Stimulated activated CD8-positive, alpha-beta memory T cell treated with anti-CD3 and anti-CD28 coated beads, Interleukin-12 subunit alpha, Interleukin-12 subunit beta, amount 100 ng/mL, for 24 hours (primary cell): ENCODE results near the gene CSMD2.
"Not testable (repeated sequence)": the region's sequence is repeated elsewhere in the genome, so short reads cannot be mapped to it uniquely, and the experiment has no call there.

Source experiments
- DNase-seq: peaks from one replicate; pipeline ENCODE4 v3.0.0-alpha.2; 2020; ENCODE audit errors: extremely low read depth

Gene CSMD2

GRCh38 chr1:34164771-34165391 is at the start of gene CSMD2:
Gene CSMD2, minus strand, starts transcription at chr1:34165230. Its CDS starts 133 bp downstream, at chr1:34165097.
- DNase-seq: no peak

DNA sequence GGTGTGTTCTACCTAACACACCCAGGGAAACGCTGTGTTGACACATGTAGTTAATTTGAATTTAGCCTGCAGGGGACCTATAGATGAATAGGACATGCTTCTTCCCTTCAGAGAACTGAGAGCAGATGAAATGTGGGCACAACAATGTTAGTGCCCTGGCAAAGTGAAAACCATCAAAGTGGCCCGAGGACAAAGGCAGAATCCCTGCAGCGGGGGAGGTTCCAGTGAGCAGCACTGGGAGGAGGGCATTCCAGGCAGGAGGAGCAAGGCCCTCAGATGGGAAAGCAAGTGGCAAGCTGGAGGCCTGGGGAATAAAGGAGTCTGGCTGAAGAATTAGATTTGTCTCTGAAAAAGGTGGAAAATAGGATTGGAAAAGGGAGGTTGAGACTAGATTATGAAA is 48.9 kb upstream of the CSMD2 start:
- DNase-seq: no peak

DNA sequence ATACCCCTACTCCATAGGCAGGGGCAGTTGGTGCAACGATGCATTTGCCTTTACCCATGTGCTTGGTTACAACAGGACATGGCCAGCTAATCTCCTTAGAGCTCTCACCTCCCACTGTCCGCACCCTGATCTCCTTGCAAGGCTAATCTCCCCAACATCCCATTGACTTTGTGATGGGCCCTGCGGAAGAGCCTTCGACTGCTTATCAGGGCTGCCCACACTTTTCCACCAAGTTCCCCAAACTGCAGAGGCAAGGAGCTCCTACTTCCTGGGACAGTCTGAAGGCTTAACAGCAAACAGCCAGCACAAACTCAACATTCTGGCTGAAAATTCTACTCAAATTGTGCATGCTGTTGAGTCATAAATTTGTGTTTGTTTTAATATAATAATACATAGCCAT is 47.6 kb upstream of the CSMD2 start:
- DNase-seq: no peak

- no peak for DNase-seq
Measured at GRCh38 chr1:34199927-34200326, 34.9 kb upstream of the CSMD2 start.

GRCh38 chr1:34192621-34193020 is 27.6 kb upstream of the CSMD2 start:
- no peak for DNase-seq

- no peak for DNase-seq
Measured at GRCh38 chr1:34190692-34191091, 25.7 kb upstream of the CSMD2 start.

GRCh38 chr1:34188985-34189384 is 24.0 kb upstream of the CSMD2 start:
- DNase-seq: no peak

DNA sequence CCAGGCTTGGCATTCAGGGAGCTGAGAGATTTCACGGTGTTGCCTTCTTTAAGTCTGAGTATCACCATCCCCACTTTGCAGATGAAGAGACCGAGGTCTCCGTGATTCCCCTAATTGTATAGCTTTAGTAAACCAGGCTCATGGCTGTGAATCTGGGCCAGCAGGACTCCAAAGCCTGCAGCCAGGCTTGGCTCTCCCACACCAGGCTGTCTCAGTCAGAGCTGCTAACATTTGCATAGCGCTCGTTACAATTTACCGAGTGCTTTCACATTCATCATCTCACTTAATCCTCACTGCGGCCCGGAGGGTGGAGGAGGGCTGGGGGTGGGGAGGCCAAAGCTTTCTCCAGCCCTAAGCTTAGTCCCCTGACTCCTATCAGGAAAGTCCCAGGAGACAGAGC is 23.4 kb upstream of the CSMD2 start:
- no peak for DNase-seq

- DNase-seq: no peak
Measured at GRCh38 chr1:34186741-34187494, 21.9 kb upstream of the CSMD2 start.

DNA sequence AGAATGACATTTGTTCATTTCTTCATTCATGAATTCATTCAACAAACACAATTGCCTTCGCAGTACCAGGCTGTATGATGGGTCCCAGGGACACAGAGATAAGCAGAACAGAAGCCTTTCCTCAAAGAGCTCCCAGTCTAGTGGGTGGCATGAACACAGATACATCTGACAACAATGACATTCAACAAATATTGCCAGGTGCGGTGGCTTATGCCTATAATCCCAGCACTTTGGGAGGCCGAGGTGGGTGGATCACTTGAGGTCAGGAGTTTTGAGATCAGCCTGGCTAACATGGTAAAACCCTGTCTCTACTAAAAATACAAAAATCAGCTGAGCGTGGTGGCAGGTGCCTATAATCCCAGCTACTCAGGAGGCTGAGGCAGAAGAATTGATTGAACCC is 18.4 kb upstream of the CSMD2 start:
- DNase-seq: not testable (repeated sequence)

GRCh38 chr1:34178072-34178471 is 13.0 kb upstream of the CSMD2 start:
- no peak for DNase-seq

DNA sequence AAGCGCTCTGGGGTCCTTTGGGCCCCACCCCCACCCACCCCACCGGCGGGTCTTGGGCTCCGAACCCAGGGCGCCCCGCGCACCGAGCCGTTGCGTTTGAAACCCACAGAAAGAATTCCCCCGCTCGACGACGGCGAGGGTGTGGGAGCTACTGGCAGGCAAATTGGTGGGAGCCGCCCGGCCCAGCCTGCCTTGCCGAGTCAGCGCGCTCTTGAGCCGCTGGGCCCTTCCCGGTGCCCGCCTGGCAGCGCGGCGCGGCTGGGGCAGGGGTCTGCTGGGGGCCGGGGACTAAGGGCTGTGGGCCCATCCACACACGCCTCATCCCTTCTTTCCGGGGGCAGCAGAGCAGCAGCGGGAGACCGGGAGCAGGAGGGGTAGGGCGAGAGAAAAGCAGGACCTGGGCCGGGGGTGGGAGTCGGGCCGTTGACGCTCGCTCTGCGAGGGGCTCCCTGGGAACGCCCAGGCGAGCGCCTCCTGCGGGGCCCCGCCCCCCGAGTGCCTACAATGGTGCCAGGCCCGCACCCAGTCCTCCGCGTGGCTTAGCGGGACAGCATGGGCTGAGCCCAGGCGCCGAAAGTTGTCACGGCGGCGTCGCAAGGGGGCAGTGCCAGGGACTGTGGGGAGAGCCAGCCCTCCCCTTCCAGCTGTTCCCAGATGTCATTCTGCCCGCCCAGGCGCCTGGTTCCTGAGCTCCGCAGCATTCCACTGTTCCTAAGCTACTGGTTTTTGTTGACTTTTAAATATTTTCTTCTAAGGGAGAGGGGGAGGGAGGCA is 12.0 kb upstream of the CSMD2 start, which contains the start of gene C1orf94:
C1orf94 (plus strand) TSS at position 78 of the 774 bp plus-strand sequence. CDS start 883 bp downstream, outside the sequence.
- DNase-seq: no peak

DNA sequence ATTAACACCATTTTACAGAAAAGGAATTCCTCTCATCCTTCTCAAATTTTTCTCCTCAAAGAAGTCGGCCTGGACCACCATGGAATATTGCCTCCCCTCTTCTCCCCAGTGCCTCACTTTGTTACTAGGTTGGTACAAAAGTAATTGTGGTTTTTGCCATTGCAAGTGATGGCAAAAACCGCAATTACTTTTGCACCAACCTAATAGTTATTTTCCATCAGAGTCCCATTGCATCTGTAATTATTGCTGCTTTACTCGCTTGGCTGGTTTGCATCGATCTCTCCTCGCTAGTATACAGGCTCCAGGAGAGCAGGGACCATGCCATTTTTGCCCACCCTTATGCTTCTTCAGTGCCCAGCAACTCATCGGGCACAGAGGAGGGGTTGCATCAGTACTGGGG is 10.7 kb upstream of the CSMD2 start:
- DNase-seq: no peak

DNA sequence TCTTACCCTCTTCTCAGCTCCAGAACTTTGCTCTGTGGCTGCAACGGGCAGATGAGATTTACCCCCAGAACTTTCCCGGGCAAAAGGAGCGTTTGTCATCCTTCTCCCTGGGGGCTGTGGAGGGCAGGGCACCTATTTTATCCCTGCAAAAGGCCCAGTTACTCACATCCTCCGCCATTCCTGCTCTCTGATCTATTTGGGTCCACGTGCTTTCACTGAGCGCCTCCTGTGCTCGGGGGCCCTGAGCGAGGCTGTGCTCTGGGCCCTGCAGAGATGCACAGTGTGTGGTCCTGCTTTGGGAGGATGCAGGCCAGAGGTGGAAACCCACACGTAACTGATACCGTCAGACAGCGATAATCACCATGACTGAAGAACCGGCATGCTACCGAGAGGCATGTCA is 2.4 kb upstream of the CSMD2 start:
- no peak for DNase-seq

GRCh38 chr1:34166625-34167361 is 1.8 kb upstream of the CSMD2 start:
- DNase-seq: no peak

- DNase-seq: no peak
Measured at GRCh38 chr1:34166191-34166624, 1.2 kb upstream of the CSMD2 start.

- no peak for DNase-seq
Measured at GRCh38 chr1:34165422-34165921, 442 bp upstream of the CSMD2 start.

GRCh38 chr1:34163792-34164731 is 968 bp downstream of the CSMD2 start:
- no peak for DNase-seq

GRCh38 chr1:34162852-34163766 is 1.9 kb downstream of the CSMD2 start:
- no peak for DNase-seq
